Esophagus (tissue), 2 donors: ENCODE data around the gene NCAPD2. TPM values are rescaled to one million over a fixed set of nuclear protein-coding genes. Genes with fewer than 3 reads are reported as not detected.
"Not testable (repeated sequence)": the region's sequence is repeated elsewhere in the genome, so short reads cannot be mapped to it uniquely, and the experiment has no call there.

Experiments used
- H3K27ac ChIP-seq, 2 donors: one replicate each; pipeline ENCODE4 v1.5.1; 2013; ENCODE audit warnings: low read depth in 2 of 2, mild to moderate bottlenecking in 2 of 2, inconsistent platforms in 1 of 2, low read length in 1 of 2, moderate library complexity in 1 of 2
- H3K27me3 ChIP-seq, 2 donors: one replicate each; pipeline ENCODE4 v1.6.1; 2013; ENCODE audit warnings: low read length in 2 of 2, control low read depth in 1 of 2, mild to moderate bottlenecking in 1 of 2; ENCODE audit not compliant: insufficient read depth in 2 of 2, control insufficient read depth in 1 of 2
- H3K36me3 ChIP-seq, 2 donors: one replicate each; pipeline ENCODE4 v1.6.1; 2013; ENCODE audit warnings: low read length in 1 of 2; ENCODE audit not compliant: control insufficient read depth in 2 of 2, insufficient read depth in 2 of 2
- H3K4me1 ChIP-seq, 2 donors: one replicate each; pipeline ENCODE4 v1.6.1; 2013; ENCODE audit warnings: low read length in 1 of 2; ENCODE audit not compliant: control insufficient read depth in 2 of 2, insufficient read depth in 2 of 2
- H3K4me3 ChIP-seq, 2 donors: one replicate each; pipeline ENCODE4 v1.5.1; 2013; ENCODE audit warnings: low read length in 2 of 2, mild to moderate bottlenecking in 2 of 2, low read depth in 1 of 2, moderate library complexity in 1 of 2
- H3K9me3 ChIP-seq, 2 donors: one replicate each; pipeline ENCODE4 v1.6.1; 2013; ENCODE audit warnings: mild to moderate bottlenecking in 2 of 2, low read depth in 1 of 2, low read length in 1 of 2, moderate library complexity in 1 of 2; ENCODE audit not compliant: control insufficient read depth in 2 of 2, insufficient read depth in 1 of 2
- WGBS, 2 donors: extraction: QIAGEN DNeasy Blood & Tissue Kit; methylation state at CpG; one replicate each; pipeline ENCODE4 v1.1.7; 2013; 5-methylcytosine and 5-hydroxymethylcytosine counted together
- polyA plus RNA-seq, 2 donors: library from polyadenylated mRNA; stranded (reverse); fragments of 200-250 nt; gene quantifications; one replicate each; pipeline ENCODE4 v1.2.3, GENCODE V29; 2013
- donor health status: healthy with polysubstance abuse.
- donor health status: Bipolar disorder and iron deficiency.

Gene NCAPD2
- polyA plus RNA-seq, 2 donors: 10.2 to 13.7 TPM

DNA sequence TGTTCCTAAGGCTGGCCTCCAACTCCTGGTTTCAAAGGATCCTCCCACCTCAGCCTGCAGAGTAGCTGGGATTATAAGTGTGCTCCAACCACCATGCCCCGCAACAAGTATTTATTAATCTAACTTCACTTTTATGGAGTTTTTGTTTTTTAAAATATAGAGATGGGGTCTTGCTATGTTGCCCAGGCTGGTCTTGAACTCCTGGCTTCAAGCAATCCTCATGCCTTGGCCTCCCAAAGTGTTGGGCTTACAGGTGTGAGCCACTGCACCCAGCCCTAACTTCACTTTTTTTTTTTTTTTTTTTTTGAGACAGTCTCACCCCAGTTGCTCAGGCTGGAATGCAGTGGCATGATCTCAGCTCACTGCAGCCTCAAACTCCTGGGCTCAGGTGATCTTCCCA is 3.2 kb upstream of the NCAPD2 start:
- H3K4me1 ChIP-seq, H3K27ac ChIP-seq, H3K36me3 ChIP-seq, H3K4me3 ChIP-seq, H3K9me3 ChIP-seq, H3K27me3 ChIP-seq: not testable (repeated sequence)
- WGBS, 2 donors: 95 to 100% methylated on average over 1 of the region's 1 CpG

- H3K9me3 ChIP-seq: no peaks in the 10 kb centered on the region
- no peaks in the 10 kb centered on the region for H3K27me3 ChIP-seq
- 1% methylated on average over 39 of the region's 39 CpGs for WGBS, 2 donors
- H3K36me3 ChIP-seq: no peaks in the 10 kb centered on the region
- H3K4me1 ChIP-seq: no peaks in the 10 kb centered on the region
- H3K4me3 ChIP-seq: peak within 1 kb of the TSS; percentile 58 to 97
- H3K27ac ChIP-seq: peak within 1 kb of the TSS; percentile 98 to 100
These were observed 935 bp upstream of the NCAPD2 start, which contains the start of gene MRPL51 for GRCh38 chr12:6492838-6493496. MRPL51 (minus strand) TSS chr12:6493262; CDS start chr12:6493136, 126 bp downstream.

GRCh38 chr12:6494258-6494743 is 399 bp downstream of the NCAPD2 start:
- Histone ChIP-seq H3K4me3 (peak overlapping the region; percentile 51 to 97), H3K27ac (peak overlapping the region; percentile 26 to 75), H3K27me3 (no peaks in the 10 kb centered on the region), H3K36me3 (no peaks in the 10 kb centered on the region), H3K4me1 (no peaks in the 10 kb centered on the region), H3K9me3 (no peaks in the 10 kb centered on the region)
- WGBS, 2 donors: 1% methylated on average over 14 of the region's 14 CpGs

- H3K4me1 ChIP-seq: no peaks in the 10 kb centered on the region
- 65 to 68% methylated on average over 1 of the region's 1 CpG for WGBS, 2 donors
- H3K27me3 ChIP-seq: no peaks in the 10 kb centered on the region
- no peak overlapping the region for H3K27ac ChIP-seq
- H3K4me3 ChIP-seq: peak overlapping the region in 1 of 2 donors; percentile 97
- H3K9me3 ChIP-seq: no peaks in the 10 kb centered on the region
- H3K36me3 ChIP-seq: no peaks in the 10 kb centered on the region
These were observed 1.1 kb downstream of the NCAPD2 start for GRCh38 chr12:6494968-6495367.

GRCh38 chr12:6497291-6497690 is 3.4 kb downstream of the NCAPD2 start:
- H3K27me3 ChIP-seq, H3K9me3 ChIP-seq, H3K36me3 ChIP-seq, H3K4me3 ChIP-seq, H3K27ac ChIP-seq, H3K4me1 ChIP-seq: not testable (repeated sequence)
- 70 to 90% methylated on average over 3 of the region's 3 CpGs for WGBS, 2 donors

DNA sequence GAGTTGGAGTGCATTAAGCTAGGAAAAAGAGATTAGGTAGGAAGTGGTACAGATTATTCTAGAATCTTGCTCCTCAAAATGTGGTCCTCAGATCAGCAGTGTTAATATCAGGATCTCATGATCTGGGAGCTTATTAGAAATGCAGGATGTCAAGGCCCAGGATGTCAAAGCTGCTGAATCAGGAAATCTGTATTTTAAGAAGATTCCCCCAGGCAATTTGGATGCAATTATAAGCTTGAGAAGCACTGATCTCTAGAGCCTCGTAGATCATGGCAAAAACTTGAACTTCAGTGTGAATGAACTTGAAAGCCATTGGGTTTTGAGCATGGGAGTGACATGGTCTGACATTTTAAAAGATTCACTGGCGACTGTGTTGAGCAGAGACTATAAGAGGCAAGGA is 6.6 kb downstream of the NCAPD2 start:
- Histone ChIP-seq H3K9me3 (no peaks in the 10 kb centered on the region), H3K27me3 (no peaks in the 10 kb centered on the region), H3K4me3 (no peak overlapping the region), H3K27ac (no peak overlapping the region), H3K36me3 (no peaks in the 10 kb centered on the region), H3K4me1 (no peaks in the 10 kb centered on the region)
- 67 to 74% methylated on average over 2 of the region's 2 CpGs for WGBS, 2 donors

DNA sequence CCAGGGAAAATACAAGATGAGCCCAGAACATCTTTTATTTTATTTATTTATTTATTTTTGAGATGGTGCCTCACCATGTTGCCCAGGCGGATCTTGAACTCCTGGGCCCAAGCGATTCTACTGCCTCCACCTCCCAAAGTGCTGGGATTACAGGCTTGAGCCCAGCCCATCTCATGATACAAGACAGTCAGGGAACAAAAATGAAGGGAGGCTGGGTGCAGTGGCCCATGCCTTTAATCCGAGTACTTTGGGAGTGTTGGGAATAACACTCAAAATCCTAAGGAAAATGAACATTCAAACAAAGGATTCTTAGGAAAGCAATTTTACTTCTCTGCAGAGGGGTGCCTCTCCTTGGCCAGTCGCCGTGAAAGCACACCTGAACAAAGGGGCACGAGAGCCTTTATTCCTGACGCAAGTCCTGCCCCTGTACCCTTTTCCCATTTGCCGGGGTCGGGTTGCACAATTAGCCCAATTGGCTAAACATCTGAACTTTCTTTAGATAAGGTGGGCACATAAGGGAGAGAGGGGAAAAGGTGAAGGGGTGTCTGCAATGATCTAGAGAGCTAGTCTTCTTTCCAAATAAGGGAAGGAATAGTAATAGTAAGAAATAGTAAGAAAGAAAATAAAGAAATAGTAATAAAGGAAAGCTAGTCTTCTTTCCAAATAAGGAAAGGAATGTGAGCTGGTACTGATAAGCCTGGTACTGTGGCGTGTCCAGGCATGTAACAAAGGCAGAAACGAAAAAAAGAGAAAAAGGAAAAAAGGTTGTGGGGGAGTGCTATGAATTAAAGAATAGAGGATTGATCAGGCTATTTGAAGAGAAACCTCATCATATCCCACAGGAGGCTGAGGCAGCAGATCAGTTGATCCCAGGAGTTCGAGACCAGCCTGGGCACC is 13.4 kb downstream of the NCAPD2 start:
- H3K9me3 ChIP-seq: no peaks in the 10 kb centered on the region
- H3K4me1 ChIP-seq: no peaks in the 10 kb centered on the region
- H3K27me3 ChIP-seq: no peaks in the 10 kb centered on the region
- peak overlapping the region in 1 of 2 donors; percentile 31 for H3K27ac ChIP-seq
- peaks cover 0 to 6% of the 10 kb centered on the region in 2 donors for H3K36me3 ChIP-seq
- 64 to 67% methylated on average over 12 of the region's 12 CpGs for WGBS, 2 donors
- H3K4me3 ChIP-seq: no peak overlapping the region

DNA sequence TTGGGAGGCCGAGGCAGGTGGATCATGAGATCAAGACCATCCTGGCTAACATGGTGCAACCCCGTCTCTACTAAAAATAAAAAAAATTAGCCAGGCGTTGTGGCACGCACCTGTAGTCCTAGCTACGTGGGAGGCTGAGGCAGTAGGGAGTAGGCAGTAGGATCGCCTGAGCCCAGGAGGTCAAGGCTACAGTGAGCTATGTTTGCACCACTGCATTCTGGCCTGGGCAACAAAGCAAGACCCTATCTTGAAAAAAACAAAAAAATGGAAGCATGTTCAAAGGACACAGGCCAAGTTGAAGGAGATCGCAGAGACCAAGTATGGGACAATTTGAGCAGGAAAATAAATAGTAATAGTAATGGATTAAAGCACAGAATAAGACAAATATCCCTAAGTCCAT is 14.2 kb downstream of the NCAPD2 start:
- Histone ChIP-seq H3K4me1 (no peaks in the 10 kb centered on the region), H3K9me3 (no peaks in the 10 kb centered on the region), H3K27ac (no peak overlapping the region), H3K36me3 (peaks cover 0 to 9% of the 10 kb centered on the region in 2 donors), H3K4me3 (no peak overlapping the region), H3K27me3 (no peaks in the 10 kb centered on the region)
- WGBS, 2 donors: 84 to 88% methylated on average over 7 of the region's 7 CpGs

DNA sequence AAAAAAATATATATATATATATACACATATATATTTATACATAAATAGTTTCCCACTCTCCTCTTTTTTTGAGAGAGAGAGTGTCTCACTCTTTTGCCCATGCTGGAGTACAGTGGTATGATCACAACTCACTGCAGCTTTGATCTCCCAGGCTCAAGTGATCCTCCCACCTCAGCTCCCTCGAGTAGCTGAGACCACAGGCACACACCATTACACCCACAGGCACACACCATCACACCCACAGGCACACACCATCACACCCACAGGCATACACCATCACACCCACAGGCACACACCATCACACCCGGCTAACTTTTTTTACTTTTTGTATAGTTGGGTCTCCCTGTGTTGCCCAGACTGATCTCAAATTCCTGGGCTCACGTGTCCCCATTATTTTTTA is 26.3 kb downstream of the NCAPD2 start:
- 76 to 77% methylated on average over 3 of the region's 3 CpGs for WGBS, 2 donors
- no peak overlapping the region for H3K27ac ChIP-seq
- H3K4me3 ChIP-seq: no peak overlapping the region
- H3K9me3 ChIP-seq: no peaks in the 10 kb centered on the region
- H3K4me1 ChIP-seq: no peaks in the 10 kb centered on the region
- H3K27me3 ChIP-seq: no peaks in the 10 kb centered on the region
- H3K36me3 ChIP-seq: peaks cover 15 to 29% of the 10 kb centered on the region in 2 donors
